Upper lobe of left lung (tissue), 6 donors: Measurements from ENCODE around the gene PDE4D. TPM values are rescaled to one million over a fixed set of nuclear protein-coding genes. Genes with fewer than 3 reads are reported as not detected.

Source experiments
- ATAC-seq, 2 donors: fragments of 200-7000 bp; cut with Tn5 transposase; one replicate each; pipeline ENCODE4 v1.9.1; 2022; ENCODE audit warnings: mild to moderate bottlenecking in 2 of 2, moderate library complexity in 2 of 2; ENCODE audit not compliant: low FRiP score in 2 of 2
- DNase-seq, 2 donors: peaks; one replicate each; pipeline ENCODE4 v3.0.0-alpha.2; 2019 to 2020
- H3K27ac ChIP-seq, 4 donors: fragments of 200-600 bp; sonication (generic); one replicate each; pipeline ENCODE4 v1.5.1; 2016 to 2019
- H3K27me3 ChIP-seq, 4 donors: fragments of 200-600 bp; sonication (generic); one replicate each; pipeline ENCODE4 v1.5.1; 2017 to 2019
- H3K36me3 ChIP-seq, 4 donors: fragments of 200-600 bp; sonication (generic); one replicate each; pipeline ENCODE4 v1.5.1; 2016 to 2019
- H3K4me1 ChIP-seq, 4 donors: fragments of 200-600 bp; sonication (generic); one replicate each; pipeline ENCODE4 v1.5.1; 2018 to 2019
- H3K4me3 ChIP-seq, 4 donors: fragments of 200-600 bp; sonication (generic); one replicate each; pipeline ENCODE4 v1.5.1; 2017 to 2019; ENCODE audit warnings: mild to moderate bottlenecking in 2 of 4, moderate library complexity in 1 of 4
- H3K9me3 ChIP-seq, 4 donors: fragments of 200-600 bp; sonication (generic); one replicate each; pipeline ENCODE4 v1.5.1; 2018 to 2019
- CTCF ChIP-seq, 6 experiments: fragments of 450-650 bp in 4 of 6; fragments of 200-600 bp in 2 of 6; sonication (generic) in 2 of 6; IDR thresholded peaks; one replicate each; pipeline ENCODE4 v1.5.1; 2016 to 2019; ENCODE audit warnings: antibody characterized with exemption in 6 of 6
- EP300 ChIP-seq, 4 donors: sonication (generic); formaldehyde crosslinking; IDR thresholded peaks; one replicate each; pipeline ENCODE4 v1.5.1; 2017; ENCODE audit warnings: antibody characterized with exemption in 4 of 4, control low read depth in 2 of 4
- POLR2A ChIP-seq, 4 donors: fragments of 450-650 bp; IDR thresholded peaks; one replicate each; pipeline ENCODE4 v1.5.1; 2016 to 2017; ENCODE audit warnings: antibody characterized with exemption in 4 of 4, mild to moderate bottlenecking in 2 of 4
- POLR2AphosphoS5 ChIP-seq, 2 donors: sonication (generic); formaldehyde crosslinking; IDR thresholded peaks; one replicate each; pipeline ENCODE4 v1.5.1; 2017; ENCODE audit warnings: antibody characterized with exemption in 2 of 2
- WGBS, 2 donors: methylation state at CpG; one replicate each; pipeline ENCODE4 v1.1.5; 2017 to 2018; 5-methylcytosine and 5-hydroxymethylcytosine counted together
- total RNA-seq, 6 donors: library from RNA; depleted of rRNA in 4 of 6; stranded (reverse); fragments of >200 nt in 4 of 6; gene quantifications; one replicate each; pipeline versions ENCODE4 v1.1.0 to v1.2.1, GENCODE V29; 2016 to 2021
- donor health status: DM: no; HTN: no; CAD: no; lungs with moderate emphysema.
- donor health status: DM: no; HTN: yes; CAD: no; lungs with severe emphysema.

The PDE4D gene
- total RNA-seq, 6 donors from 2014 or later = 50.4 to 188 (median 84.0) TPM

DNA sequence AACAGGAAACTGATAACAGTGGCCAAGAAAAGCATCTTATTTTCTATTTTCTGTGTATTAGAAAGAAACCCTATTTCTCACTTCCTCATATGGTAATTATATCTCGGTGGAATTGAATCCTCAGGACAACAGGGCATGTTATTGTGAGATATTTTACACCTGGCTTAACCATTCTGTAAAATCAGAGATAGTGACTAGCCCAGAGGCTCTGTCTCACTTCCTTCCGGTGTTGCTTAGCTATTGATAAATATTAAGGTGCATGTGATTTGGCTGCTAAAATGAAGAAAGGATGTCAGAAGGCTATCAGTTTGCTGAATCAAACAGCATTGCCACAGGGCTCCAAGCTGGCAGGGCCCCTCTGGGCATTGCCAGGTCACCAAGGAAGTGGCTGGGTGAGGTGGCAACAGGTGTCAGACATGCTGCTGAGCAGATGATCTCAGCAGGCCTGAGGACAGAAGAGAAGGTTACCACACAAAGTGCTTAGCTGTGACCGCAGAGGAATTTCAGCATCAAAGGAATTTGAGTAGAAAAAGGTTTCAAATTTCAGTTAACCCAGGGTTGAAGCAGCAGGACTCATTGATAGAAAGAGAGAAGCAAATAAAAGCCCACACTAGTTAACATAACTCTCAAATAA is 330.7 kb downstream of the PDE4D start:
- no peak overlapping the region for H3K4me3 ChIP-seq
- TF ChIP-seq POLR2AphosphoS5 (IDR thresholded peaks at IDR 0.05) (peak in 1 of 2 donors; percentile 29), POLR2A (IDR thresholded peaks at IDR 0.05) (no peak), CTCF (IDR thresholded peaks at IDR 0.05) (no peak), EP300 (IDR thresholded peaks at IDR 0.05) (peak in 1 of 4 donors; percentile 47)
- no peaks in the 10 kb centered on the region for H3K27me3 ChIP-seq
- 22 to 23% methylated on average over 3 of the region's 3 CpGs for WGBS, 2 donors
- peaks cover 0 to 10% (median 5%) of the 10 kb centered on the region in 4 donors for H3K4me1 ChIP-seq
- H3K36me3 ChIP-seq = no peaks in the 10 kb centered on the region
- peak; percentile 42 to 83 for ATAC-seq
- peak in 1 of 2 donors; percentile 85 for DNase-seq
- no peaks in the 10 kb centered on the region for H3K9me3 ChIP-seq
- peak overlapping the region in 1 of 4 donors; percentile 42 for H3K27ac ChIP-seq

GRCh38 chr5:59560553-59560952 is 333.0 kb downstream of the PDE4D start:
- 65 to 69% methylated on average over 2 of the region's 2 CpGs for WGBS, 2 donors
- DNase-seq (no peak), ATAC-seq (no peak)
- no peak overlapping the region for H3K27ac ChIP-seq
- no peaks in the 10 kb centered on the region for H3K9me3 ChIP-seq
- no peaks in the 10 kb centered on the region for H3K36me3 ChIP-seq
- TF ChIP-seq POLR2AphosphoS5 (IDR thresholded peaks at IDR 0.05) (no peak), CTCF (IDR thresholded peaks at IDR 0.05) (no peak), EP300 (IDR thresholded peaks at IDR 0.05) (no peak), POLR2A (IDR thresholded peaks at IDR 0.05) (no peak)
- peaks cover 0 to 10% (median 5%) of the 10 kb centered on the region in 4 donors for H3K4me1 ChIP-seq
- no peaks in the 10 kb centered on the region for H3K27me3 ChIP-seq
- H3K4me3 ChIP-seq = no peak overlapping the region

DNA sequence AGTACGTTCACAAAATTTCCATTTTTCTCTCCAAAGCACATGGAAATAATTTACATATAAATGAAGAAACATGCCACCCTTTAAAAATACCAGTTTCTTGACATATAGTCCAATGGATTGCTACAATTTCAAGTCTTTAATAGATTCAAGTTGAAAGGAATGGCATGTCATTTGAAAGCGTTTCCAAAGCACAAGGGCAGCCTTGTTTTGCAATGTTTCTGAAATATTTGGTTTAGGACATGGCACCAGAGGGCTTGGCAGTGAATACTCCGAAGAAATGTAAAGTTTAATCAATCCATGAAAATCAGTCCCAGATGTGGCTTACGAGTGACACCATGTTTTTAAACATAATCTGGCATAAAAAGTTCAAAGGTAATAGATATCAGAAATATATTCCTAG is 333.7 kb downstream of the PDE4D start:
- Histone ChIP-seq H3K9me3 (no peaks in the 10 kb centered on the region), H3K27me3 (no peaks in the 10 kb centered on the region), H3K4me1 (peaks cover 0 to 10% (median 5%) of the 10 kb centered on the region in 4 donors), H3K36me3 (no peaks in the 10 kb centered on the region), H3K4me3 (no peak overlapping the region), H3K27ac (no peak overlapping the region)
- no peak for ATAC-seq
- TF ChIP-seq POLR2AphosphoS5 (IDR thresholded peaks at IDR 0.05) (no peak), CTCF (IDR thresholded peaks at IDR 0.05) (no peak), EP300 (IDR thresholded peaks at IDR 0.05) (no peak), POLR2A (IDR thresholded peaks at IDR 0.05) (no peak)
- DNase-seq = no peak
- 80 to 86% methylated on average over 4 of the region's 4 CpGs for WGBS, 2 donors

DNA sequence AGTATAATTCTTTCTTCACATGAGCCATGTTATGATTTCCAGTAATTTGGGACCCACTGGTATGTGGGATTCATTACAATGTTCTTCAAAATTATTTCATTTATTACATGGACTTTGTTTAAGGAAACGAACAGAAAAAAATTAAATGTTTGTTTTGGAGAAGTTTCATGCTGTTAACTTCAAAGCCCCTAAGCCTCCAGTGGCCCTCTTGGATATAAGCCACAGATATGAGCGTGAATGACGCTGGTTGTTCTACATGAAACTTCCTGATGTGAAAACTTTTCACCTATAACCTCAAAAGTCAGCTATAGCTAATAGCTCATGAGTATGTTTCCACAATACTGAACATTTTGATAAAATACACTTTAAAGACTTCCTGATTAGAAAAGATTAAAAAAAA is 334.2 kb downstream of the PDE4D start:
- Histone ChIP-seq H3K36me3 (no peaks in the 10 kb centered on the region), H3K9me3 (no peaks in the 10 kb centered on the region), H3K27me3 (no peaks in the 10 kb centered on the region), H3K27ac (no peak overlapping the region), H3K4me1 (peaks cover 0 to 10% (median 4%) of the 10 kb centered on the region in 4 donors), H3K4me3 (no peak overlapping the region)
- WGBS, 2 donors = 61 to 62% methylated on average over 3 of the region's 3 CpGs
- DNase-seq = no peak
- no peak for TF ChIP-seq POLR2AphosphoS5 (IDR thresholded peaks at IDR 0.05)
- no peak for TF ChIP-seq EP300 (IDR thresholded peaks at IDR 0.05)
- no peak for TF ChIP-seq CTCF (IDR thresholded peaks at IDR 0.05)
- no peak for TF ChIP-seq POLR2A (IDR thresholded peaks at IDR 0.05)
- no peak for ATAC-seq

DNA sequence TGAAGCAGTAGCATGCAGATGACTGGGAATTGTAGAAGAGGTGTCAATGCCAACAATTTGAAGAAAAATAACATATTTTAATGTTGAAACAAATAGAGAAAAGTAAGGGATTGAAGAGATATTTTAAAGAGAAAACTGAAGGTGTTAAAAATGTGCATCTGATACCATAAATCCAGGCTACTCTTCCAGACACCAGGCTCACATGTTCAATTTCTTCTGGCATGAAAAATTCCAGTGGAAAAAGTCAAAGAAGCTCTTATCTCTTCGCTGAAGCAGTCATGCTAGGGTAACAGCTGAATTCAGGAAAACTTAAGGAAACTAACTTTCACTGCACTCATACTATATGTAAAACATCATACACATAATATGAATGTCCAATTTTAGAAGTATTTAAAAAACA is 335.0 kb downstream of the PDE4D start:
- Histone ChIP-seq H3K4me3 (no peak overlapping the region), H3K36me3 (no peaks in the 10 kb centered on the region), H3K27ac (no peak overlapping the region), H3K4me1 (peaks cover 0 to 10% (median 3%) of the 10 kb centered on the region in 4 donors), H3K27me3 (no peaks in the 10 kb centered on the region), H3K9me3 (no peaks in the 10 kb centered on the region)
- no peak for ATAC-seq
- WGBS, 2 donors = 90% methylated on average over 1 of the region's 1 CpG
- DNase-seq = no peak
- TF ChIP-seq EP300 (IDR thresholded peaks at IDR 0.05) = no peak
- TF ChIP-seq POLR2A (IDR thresholded peaks at IDR 0.05) = no peak
- TF ChIP-seq CTCF (IDR thresholded peaks at IDR 0.05) = no peak
- TF ChIP-seq POLR2AphosphoS5 (IDR thresholded peaks at IDR 0.05) = no peak
